Panc1 (cell line): ENCODE data around the gene TBX4. TPM values are rescaled to one million over a fixed set of nuclear protein-coding genes. Genes with fewer than 3 reads are reported as not detected.

Experiments
- ATAC-seq: fragments of 200-7000 bp; cut with Tn5 transposase; 2 replicates; pipeline ENCODE4 v1.9.1; 2020; ENCODE audit warnings: mild to moderate bottlenecking, moderate library complexity
- BruUV-seq: library from RNA; stranded (reverse); fragments of 400-500 nt; replicated peaks from 2 replicates; lab custom pipeline; 2021; lab: Mats Ljungman, UMichigan
- CTCF ChIA-PET: fragments of 300-600 bp; sonication (Branson Sonifier 250); formaldehyde crosslinking; loops from one replicate; lab custom pipeline; 2022; ENCODE audit warnings: antibody characterized with exemption; lab: Charles Lee
- POLR2A ChIA-PET: fragments of 300-600 bp; sonication (Branson Sonifier 250); formaldehyde crosslinking; loops from one replicate; lab custom pipeline; 2022; ENCODE audit warnings: antibody characterized with exemption; lab: Charles Lee
- DNase-seq: peaks from one replicate; pipeline ENCODE4 v3.0.0-alpha.2; 2010; ENCODE audit warnings: low read depth, low spot score
- H3K27ac ChIP-seq: 2 replicates; pipeline ENCODE4 v1.5.1; 2011; ENCODE audit warnings: mild to moderate bottlenecking, low read length, inconsistent platforms
- H3K27me3 ChIP-seq: fragments of 200-500 bp; sonication (Bioruptor generic); 2 replicates; pipeline ENCODE4 v1.6.0; 2014; ENCODE audit warnings: low read length, inconsistent platforms; ENCODE audit not compliant: control insufficient read depth, insufficient read depth
- H3K36me3 ChIP-seq: fragments of 200-500 bp; sonication (Bioruptor generic); 2 replicates; pipeline ENCODE4 v1.5.1; 2014; ENCODE audit warnings: inconsistent platforms, mild to moderate bottlenecking, low read length, moderate library complexity; ENCODE audit not compliant: control insufficient read depth, insufficient read depth
- H3K4me1 ChIP-seq: 2 replicates; pipeline ENCODE4 v1.5.1; 2011; ENCODE audit warnings: inconsistent platforms, mild to moderate bottlenecking, low read length, moderate library complexity; ENCODE audit not compliant: control insufficient read depth, insufficient read depth
- H3K4me3 ChIP-seq, 2 experiments: 2 replicates each; pipeline ENCODE4 v1.5.1; 2011 to 2012; ENCODE audit warnings: low read depth in 2 of 2, low read length in 2 of 2, mild to moderate bottlenecking in 2 of 2, inconsistent platforms in 1 of 2, moderate library complexity in 1 of 2
- H3K9me3 ChIP-seq: fragments of 200-500 bp; sonication (Bioruptor generic); 2 replicates; pipeline ENCODE4 v1.5.1; 2014; ENCODE audit warnings: low read depth, mild to moderate bottlenecking, inconsistent platforms, low read length, moderate library complexity; ENCODE audit not compliant: control insufficient read depth, insufficient read depth
- POLR2AphosphoS5 ChIP-seq: IDR thresholded peaks from 2 replicates; pipeline ENCODE4 v1.6.1; 2012; ENCODE audit warnings: mild to moderate bottlenecking, low read depth, low read length, moderate library complexity
- SIN3A ChIP-seq: IDR thresholded peaks from 2 replicates; pipeline ENCODE4 v1.6.1; 2012; ENCODE audit warnings: low read depth, mild to moderate bottlenecking, low read length, moderate library complexity, borderline replicate concordance; ENCODE audit not compliant: insufficient read depth
- TCF7L2 ChIP-seq: IDR thresholded peaks from 2 replicates; pipeline ENCODE4 v1.6.1; 2011; ENCODE audit warnings: mild to moderate bottlenecking, low read depth, low read length, inconsistent platforms
- in situ Hi-C: cut with HindIII; loops from 2 replicates; pipeline ENCODE4 v1.10.0; 2016; ENCODE audit warnings: low sequenced_read_pairs, low pct_unique_long_range_greater_than_20kb
- intact Hi-C: fragments of 100-400 bp; cut with micrococcal nuclease; formaldehyde crosslinking; loops from one replicate; pipeline ENCODE4 v1.10.0; 2022; ENCODE audit not compliant: unreplicated experiment
- total RNA-seq: library from RNA; stranded (reverse); gene quantifications from one replicate; pipeline ENCODE4 v1.2.1, GENCODE V29; 2021; ENCODE audit not compliant: unreplicated experiment
- TF ChIP-seq, protein P1 (sequence below), 2 experiments: IDR thresholded peaks; 2 replicates each; pipeline ENCODE4 v1.6.1; 2011 to 2012; ENCODE audit warnings: low read depth in 2 of 2, control low read depth in 1 of 2, low read length in 1 of 2, mild to moderate bottlenecking in 1 of 2, moderate library complexity in 1 of 2; ENCODE audit not compliant: insufficient read depth in 1 of 2
- TF ChIP-seq, protein P2 (sequence below): fragments of 450-650 bp; IDR thresholded peaks from 2 replicates; pipeline ENCODE4 v1.5.1; 2017; ENCODE audit warnings: mild to moderate bottlenecking

Gene TBX4
- total RNA-seq, 1 experiment from 2014 or later: not detected

DNA sequence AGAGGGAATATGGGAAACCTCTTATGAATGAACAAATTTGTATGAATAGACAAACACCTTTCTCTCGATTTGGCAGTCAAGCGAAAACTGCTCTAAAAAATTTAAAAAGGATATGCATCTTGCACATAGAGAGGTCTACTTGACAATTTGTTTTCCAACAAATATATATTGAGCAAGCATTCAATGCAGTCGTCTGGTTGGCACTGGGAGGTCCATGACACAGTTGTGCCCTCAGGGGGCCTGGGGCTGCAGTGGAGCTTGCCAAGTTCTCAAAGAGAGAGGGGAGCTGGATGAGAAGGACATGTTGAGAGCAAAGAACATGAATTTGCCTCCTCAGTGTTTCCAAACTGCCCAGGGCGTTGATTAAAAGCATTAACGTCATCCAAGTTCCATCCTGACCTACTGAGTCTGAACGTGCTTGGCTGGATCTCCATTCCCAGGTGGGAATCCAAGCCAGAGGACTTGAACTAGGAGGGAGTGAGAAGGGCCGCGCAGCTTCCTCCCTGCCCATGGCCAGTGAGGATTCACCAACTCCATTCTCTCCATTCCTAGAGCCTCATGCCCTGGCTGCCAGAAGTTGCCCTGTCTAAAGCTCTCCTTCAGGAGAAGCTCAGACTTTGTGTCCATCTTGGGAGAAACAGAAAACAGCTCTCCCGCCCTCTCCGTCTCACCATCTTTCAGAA lies 28.1 kb upstream of the TBX4 start:
- Histone ChIP-seq H3K27ac (no peak overlapping the region), H3K9me3 (no peaks in the 10 kb centered on the region), H3K36me3 (no peaks in the 10 kb centered on the region), H3K4me3 (no peak overlapping the region), H3K27me3 (no peaks in the 10 kb centered on the region; the same call in 1 of the 2 replicates), H3K4me1 (no peaks in the 10 kb centered on the region)
- no TSS peak for BruUV-seq
- TF ChIP-seq TCF7L2: no peak
- TF ChIP-seq POLR2AphosphoS5: no peak
- TF ChIP-seq, protein P1, sequence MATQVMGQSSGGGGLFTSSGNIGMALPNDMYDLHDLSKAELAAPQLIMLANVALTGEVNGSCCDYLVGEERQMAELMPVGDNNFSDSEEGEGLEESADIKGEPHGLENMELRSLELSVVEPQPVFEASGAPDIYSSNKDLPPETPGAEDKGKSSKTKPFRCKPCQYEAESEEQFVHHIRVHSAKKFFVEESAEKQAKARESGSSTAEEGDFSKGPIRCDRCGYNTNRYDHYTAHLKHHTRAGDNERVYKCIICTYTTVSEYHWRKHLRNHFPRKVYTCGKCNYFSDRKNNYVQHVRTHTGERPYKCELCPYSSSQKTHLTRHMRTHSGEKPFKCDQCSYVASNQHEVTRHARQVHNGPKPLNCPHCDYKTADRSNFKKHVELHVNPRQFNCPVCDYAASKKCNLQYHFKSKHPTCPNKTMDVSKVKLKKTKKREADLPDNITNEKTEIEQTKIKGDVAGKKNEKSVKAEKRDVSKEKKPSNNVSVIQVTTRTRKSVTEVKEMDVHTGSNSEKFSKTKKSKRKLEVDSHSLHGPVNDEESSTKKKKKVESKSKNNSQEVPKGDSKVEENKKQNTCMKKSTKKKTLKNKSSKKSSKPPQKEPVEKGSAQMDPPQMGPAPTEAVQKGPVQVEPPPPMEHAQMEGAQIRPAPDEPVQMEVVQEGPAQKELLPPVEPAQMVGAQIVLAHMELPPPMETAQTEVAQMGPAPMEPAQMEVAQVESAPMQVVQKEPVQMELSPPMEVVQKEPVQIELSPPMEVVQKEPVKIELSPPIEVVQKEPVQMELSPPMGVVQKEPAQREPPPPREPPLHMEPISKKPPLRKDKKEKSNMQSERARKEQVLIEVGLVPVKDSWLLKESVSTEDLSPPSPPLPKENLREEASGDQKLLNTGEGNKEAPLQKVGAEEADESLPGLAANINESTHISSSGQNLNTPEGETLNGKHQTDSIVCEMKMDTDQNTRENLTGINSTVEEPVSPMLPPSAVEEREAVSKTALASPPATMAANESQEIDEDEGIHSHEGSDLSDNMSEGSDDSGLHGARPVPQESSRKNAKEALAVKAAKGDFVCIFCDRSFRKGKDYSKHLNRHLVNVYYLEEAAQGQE (IDR thresholded peaks at IDR 0.05; ENCODE audit: insufficient read depth in 1 of 2, low read depth in 2 of 2, low read length in 1 of 2): no peak
- no peak for TF ChIP-seq SIN3A
- TF ChIP-seq, protein P2, sequence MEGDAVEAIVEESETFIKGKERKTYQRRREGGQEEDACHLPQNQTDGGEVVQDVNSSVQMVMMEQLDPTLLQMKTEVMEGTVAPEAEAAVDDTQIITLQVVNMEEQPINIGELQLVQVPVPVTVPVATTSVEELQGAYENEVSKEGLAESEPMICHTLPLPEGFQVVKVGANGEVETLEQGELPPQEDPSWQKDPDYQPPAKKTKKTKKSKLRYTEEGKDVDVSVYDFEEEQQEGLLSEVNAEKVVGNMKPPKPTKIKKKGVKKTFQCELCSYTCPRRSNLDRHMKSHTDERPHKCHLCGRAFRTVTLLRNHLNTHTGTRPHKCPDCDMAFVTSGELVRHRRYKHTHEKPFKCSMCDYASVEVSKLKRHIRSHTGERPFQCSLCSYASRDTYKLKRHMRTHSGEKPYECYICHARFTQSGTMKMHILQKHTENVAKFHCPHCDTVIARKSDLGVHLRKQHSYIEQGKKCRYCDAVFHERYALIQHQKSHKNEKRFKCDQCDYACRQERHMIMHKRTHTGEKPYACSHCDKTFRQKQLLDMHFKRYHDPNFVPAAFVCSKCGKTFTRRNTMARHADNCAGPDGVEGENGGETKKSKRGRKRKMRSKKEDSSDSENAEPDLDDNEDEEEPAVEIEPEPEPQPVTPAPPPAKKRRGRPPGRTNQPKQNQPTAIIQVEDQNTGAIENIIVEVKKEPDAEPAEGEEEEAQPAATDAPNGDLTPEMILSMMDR: no peak
- ATAC-seq: no peak
- ChIA-PET CTCF (interaction anchor here (0.5 kb wide), 1 partner anchor 75 kb away, joined by 3 read pairs; no protein-coding TSS in a partner anchor), POLR2A (no interaction called here)
- intact Hi-C loops: no loop called here
- no peak for DNase-seq
- in situ Hi-C loops: no loop called here

DNA sequence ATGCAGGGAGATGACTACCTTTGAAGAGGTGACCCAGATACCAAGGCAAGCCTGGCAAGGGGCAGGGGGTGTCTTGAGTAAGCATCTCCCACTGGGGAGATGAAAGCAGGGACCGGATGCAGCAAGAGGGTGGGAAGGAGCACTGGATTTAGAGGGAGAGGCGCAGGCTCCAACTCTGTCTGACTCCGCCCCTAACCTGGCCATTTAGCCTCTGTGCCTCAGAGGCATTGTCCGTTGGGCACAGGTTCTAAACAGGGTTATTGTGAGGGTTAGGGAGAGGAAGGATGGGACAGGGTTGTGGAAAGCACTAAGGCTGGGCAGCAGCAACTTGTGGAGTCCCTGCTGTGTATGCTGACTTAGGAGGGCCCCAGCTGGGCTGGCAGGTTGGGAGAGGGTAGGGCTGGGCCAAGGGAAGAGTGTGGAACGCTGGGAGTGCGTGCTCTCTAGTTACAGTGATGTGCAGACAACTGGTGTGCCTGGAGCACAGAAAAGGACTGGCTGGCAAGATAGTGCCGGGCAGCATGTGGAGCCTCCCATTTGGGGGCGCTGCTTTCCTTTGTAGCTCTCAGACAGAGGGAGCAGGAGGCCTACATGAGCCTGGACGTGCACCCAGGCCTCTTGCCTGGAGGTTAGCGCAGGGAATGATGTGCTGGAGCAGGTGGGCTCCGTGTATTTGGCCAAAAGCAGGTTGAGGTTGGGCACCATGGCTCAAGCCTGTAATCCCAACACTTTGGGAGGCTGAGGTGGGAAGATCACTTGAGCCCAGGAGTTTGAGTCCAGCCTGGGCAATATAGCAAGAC lies 26.3 kb upstream of the TBX4 start:
- DNase-seq (no peak), ATAC-seq (peak; percentile 83)
- in situ Hi-C loops: no loop called here
- ChIA-PET POLR2A (no interaction called here), CTCF (interaction anchor here (0.8 kb wide), 1 partner anchor 111 kb away, joined by 4 read pairs; no protein-coding TSS in a partner anchor)
- Histone ChIP-seq H3K27me3 (no peaks in the 10 kb centered on the region; the same call in 1 of the 2 replicates), H3K36me3 (no peaks in the 10 kb centered on the region), H3K27ac (no peak overlapping the region), H3K4me3 (no peak overlapping the region), H3K9me3 (no peaks in the 10 kb centered on the region), H3K4me1 (no peaks in the 10 kb centered on the region)
- TF ChIP-seq POLR2AphosphoS5: no peak
- TF ChIP-seq, protein P2: peak; percentile 60
- no TSS peak for BruUV-seq
- intact Hi-C loops: no loop called here
